Neural cell (in vitro differentiated cells): Measurements from ENCODE around the gene POLRMT. TPM values are rescaled to one million over a fixed set of nuclear protein-coding genes. Genes with fewer than 3 reads are reported as not detected.

ENCODE experiments used
- H2AFZ ChIP-seq: fragments of 200-600, 300-800 bp; sonication (generic), shearing (Covaris generic); 2 replicates; pipeline ENCODE4 v1.6.0; 2014; ENCODE audit warnings: low read depth, mild to moderate bottlenecking, antibody characterized with exemption, low read length, moderate library complexity
- H3F3A ChIP-seq: fragments of 200-600 bp; shearing (Covaris generic); 2 replicates; pipeline ENCODE4 v1.6.1; 2016; ENCODE audit warnings: mild to moderate bottlenecking, moderate library complexity, mixed read lengths, antibody characterized with exemption, low read length; ENCODE audit not compliant: insufficient read depth, poor library complexity, severe bottlenecking
- H3K27ac ChIP-seq: fragments of 200-600, 300-800 bp; sonication (generic), shearing (Covaris generic); 2 replicates; pipeline ENCODE4 v1.5.1; 2014; ENCODE audit warnings: mild to moderate bottlenecking, low read length, moderate library complexity
- H3K27me3 ChIP-seq: fragments of 300-800, 200-600 bp; sonication (generic), shearing (Covaris generic); 2 replicates; pipeline ENCODE4 v1.6.0; 2014; ENCODE audit warnings: mild to moderate bottlenecking, low read depth, low read length, moderate library complexity; ENCODE audit not compliant: insufficient read depth
- H3K36me3 ChIP-seq: fragments of 300-800, 200-600 bp; sonication (generic), shearing (Covaris generic); 2 replicates; pipeline ENCODE4 v1.5.1; 2014; ENCODE audit warnings: mild to moderate bottlenecking, antibody characterized with exemption, low read length, moderate library complexity; ENCODE audit not compliant: insufficient read depth
- H3K4me2 ChIP-seq: fragments of 300-800, 200-600 bp; sonication (generic), shearing (Covaris generic); 2 replicates; pipeline ENCODE4 v1.6.0; 2014; ENCODE audit warnings: mild to moderate bottlenecking, low read length
- H3K4me3 ChIP-seq: fragments of 300-800, 200-600 bp; sonication (generic), shearing (Covaris generic); 2 replicates; pipeline ENCODE4 v1.5.1; 2014; ENCODE audit warnings: mild to moderate bottlenecking, low read length, moderate library complexity
- H3K79me2 ChIP-seq: fragments of 200-600 bp; shearing (Covaris generic); replicated peaks from 2 replicates; pipeline ENCODE4 v1.6.0; 2014; ENCODE audit warnings: mild to moderate bottlenecking, low read length, moderate library complexity; ENCODE audit not compliant: insufficient read depth
- H3K9ac ChIP-seq: fragments of 300-800, 200-600 bp; sonication (generic), shearing (Covaris generic); 2 replicates; pipeline ENCODE4 v1.6.1; 2016; ENCODE audit warnings: mild to moderate bottlenecking, low read length, mixed read lengths
- H3K9me2 ChIP-seq: fragments of 200-600 bp; shearing (Covaris generic); 2 replicates; pipeline ENCODE4 v1.6.1; 2016; ENCODE audit warnings: mild to moderate bottlenecking, low read length, mixed read lengths; ENCODE audit not compliant: insufficient read depth
- H3K9me3 ChIP-seq: fragments of 200-600, 300-800 bp; sonication (generic), shearing (Covaris generic); 2 replicates; pipeline ENCODE4 v1.6.1; 2016; ENCODE audit warnings: mild to moderate bottlenecking, mixed run types, low read length, moderate library complexity, mixed read lengths
- H4K20me1 ChIP-seq: fragments of 200-600 bp; shearing (Covaris generic); 2 replicates; pipeline ENCODE4 v1.6.1; 2016; ENCODE audit warnings: mild to moderate bottlenecking, mixed run types; ENCODE audit not compliant: insufficient read depth
- CTCF ChIP-seq: fragments of 450-650 bp; IDR thresholded peaks from 2 replicates; pipeline ENCODE4 v1.5.1; 2014; ENCODE audit warnings: antibody characterized with exemption, mild to moderate bottlenecking, moderate library complexity; ENCODE audit not compliant: poor library complexity, severe bottlenecking
- EP300 ChIP-seq: fragments of 450-650 bp; conservative IDR thresholded peaks from 2 replicates; pipeline ENCODE4 v1.6.1; 2014; ENCODE audit warnings: antibody characterized with exemption, mild to moderate bottlenecking, moderate library complexity; ENCODE audit not compliant: poor library complexity, severe bottlenecking
- EZH2 ChIP-seq: fragments of 200-600, 300-800 bp; shearing (Covaris generic), sonication (generic); IDR thresholded peaks from 2 replicates; pipeline ENCODE4 v1.6.1; 2014; ENCODE audit warnings: antibody characterized with exemption, low read length, borderline replicate concordance, mild to moderate bottlenecking; ENCODE audit not compliant: insufficient read depth, poor library complexity, severe bottlenecking
- MXI1 ChIP-seq: fragments of 450-650 bp; conservative IDR thresholded peaks from 2 replicates; pipeline ENCODE4 v1.6.1; 2014; ENCODE audit warnings: antibody characterized with exemption, mild to moderate bottlenecking; ENCODE audit not compliant: poor library complexity, severe bottlenecking
- POLR2AphosphoS5 ChIP-seq: IDR thresholded peaks from 2 replicates; pipeline ENCODE4 v1.6.1; 2012
- RAD21 ChIP-seq: fragments of 450-650 bp; conservative IDR thresholded peaks from 2 replicates; pipeline ENCODE4 v1.6.1; 2014; ENCODE audit warnings: antibody characterized with exemption, mild to moderate bottlenecking, moderate library complexity
- SMC3 ChIP-seq: fragments of 450-650 bp; conservative IDR thresholded peaks from 2 replicates; pipeline ENCODE4 v1.6.1; 2014; ENCODE audit warnings: antibody characterized with exemption, mild to moderate bottlenecking, moderate library complexity; ENCODE audit not compliant: poor library complexity
- TAF1 ChIP-seq: IDR thresholded peaks from 2 replicates; pipeline ENCODE4 v1.6.1; 2012; ENCODE audit warnings: low read depth
- polyA plus RNA-seq: library from polyadenylated mRNA; depleted of rRNA; stranded (reverse); fragments of >200 nt; gene quantifications from 2 replicates; pipeline ENCODE4 v1.2.3, GENCODE V29; 2014
- TF ChIP-seq, protein P1 (sequence below): IDR thresholded peaks from 2 replicates; pipeline ENCODE4 v1.6.1; 2012; ENCODE audit warnings: borderline replicate concordance

Gene POLRMT
- polyA plus RNA-seq, 1 donor from 2014 or later, result 28.3 TPM

DNA sequence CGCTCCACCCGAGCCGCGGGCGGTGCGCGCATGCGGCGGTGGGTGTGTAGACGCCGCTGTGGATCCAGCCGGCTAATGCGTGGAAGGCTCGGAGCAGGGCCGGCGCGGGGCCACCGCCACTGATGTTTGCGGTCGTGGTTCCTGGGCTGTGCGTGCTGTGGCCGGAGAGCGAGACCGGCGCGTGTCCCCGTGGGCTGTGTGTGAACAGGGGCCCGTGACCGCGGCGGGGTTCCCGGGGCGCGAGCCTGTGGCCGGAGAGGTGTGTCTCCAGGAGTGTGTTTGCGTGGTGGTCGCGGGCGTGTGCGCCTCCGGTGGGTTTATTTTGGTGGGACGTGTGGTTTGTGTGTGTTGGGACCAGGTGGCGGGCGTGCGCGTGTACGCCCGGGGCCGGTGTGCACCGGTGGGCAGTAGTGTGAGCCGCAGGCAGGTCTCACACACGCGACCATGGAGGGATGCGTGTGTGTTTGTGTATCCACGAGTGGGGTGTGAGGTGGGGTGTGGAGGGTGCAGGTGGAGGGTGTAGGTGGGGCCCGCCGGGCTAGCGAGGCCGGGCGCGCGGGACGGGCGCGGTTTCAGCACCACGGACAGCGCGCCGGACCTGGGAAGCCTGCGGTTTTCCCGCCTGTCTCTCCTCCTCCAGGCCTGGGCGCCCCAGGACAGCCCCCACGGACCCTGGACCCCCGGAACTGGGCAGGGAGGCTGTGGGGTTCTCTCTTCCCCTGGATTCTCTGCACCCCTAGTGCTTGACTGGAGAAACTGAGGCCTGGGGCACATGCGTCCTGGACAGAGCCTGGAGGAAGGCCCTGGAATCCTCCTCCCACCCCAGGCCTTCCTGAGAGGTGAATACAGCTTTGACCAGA lies 42.0 kb downstream of the POLRMT start:
- H3K4me2 ChIP-seq, result peak overlapping the region; percentile 19
- TF ChIP-seq POLR2AphosphoS5 (no peak), EP300 (no peak), EZH2 (no peak), RAD21 (no peak)
- TF ChIP-seq, protein P1, sequence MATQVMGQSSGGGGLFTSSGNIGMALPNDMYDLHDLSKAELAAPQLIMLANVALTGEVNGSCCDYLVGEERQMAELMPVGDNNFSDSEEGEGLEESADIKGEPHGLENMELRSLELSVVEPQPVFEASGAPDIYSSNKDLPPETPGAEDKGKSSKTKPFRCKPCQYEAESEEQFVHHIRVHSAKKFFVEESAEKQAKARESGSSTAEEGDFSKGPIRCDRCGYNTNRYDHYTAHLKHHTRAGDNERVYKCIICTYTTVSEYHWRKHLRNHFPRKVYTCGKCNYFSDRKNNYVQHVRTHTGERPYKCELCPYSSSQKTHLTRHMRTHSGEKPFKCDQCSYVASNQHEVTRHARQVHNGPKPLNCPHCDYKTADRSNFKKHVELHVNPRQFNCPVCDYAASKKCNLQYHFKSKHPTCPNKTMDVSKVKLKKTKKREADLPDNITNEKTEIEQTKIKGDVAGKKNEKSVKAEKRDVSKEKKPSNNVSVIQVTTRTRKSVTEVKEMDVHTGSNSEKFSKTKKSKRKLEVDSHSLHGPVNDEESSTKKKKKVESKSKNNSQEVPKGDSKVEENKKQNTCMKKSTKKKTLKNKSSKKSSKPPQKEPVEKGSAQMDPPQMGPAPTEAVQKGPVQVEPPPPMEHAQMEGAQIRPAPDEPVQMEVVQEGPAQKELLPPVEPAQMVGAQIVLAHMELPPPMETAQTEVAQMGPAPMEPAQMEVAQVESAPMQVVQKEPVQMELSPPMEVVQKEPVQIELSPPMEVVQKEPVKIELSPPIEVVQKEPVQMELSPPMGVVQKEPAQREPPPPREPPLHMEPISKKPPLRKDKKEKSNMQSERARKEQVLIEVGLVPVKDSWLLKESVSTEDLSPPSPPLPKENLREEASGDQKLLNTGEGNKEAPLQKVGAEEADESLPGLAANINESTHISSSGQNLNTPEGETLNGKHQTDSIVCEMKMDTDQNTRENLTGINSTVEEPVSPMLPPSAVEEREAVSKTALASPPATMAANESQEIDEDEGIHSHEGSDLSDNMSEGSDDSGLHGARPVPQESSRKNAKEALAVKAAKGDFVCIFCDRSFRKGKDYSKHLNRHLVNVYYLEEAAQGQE, result peak; percentile 72

GRCh38 chr19:590750-591098 lies 42.6 kb downstream of the POLRMT start:
- no peak overlapping the region for H3K27ac ChIP-seq
- no peak overlapping the region for H2AFZ ChIP-seq
- no peaks in the 10 kb centered on the region for H3K9me3 ChIP-seq
- peaks cover 9% of the 10 kb centered on the region for H4K20me1 ChIP-seq
- no peaks in the 10 kb centered on the region for H3K36me3 ChIP-seq
- no peaks in the 10 kb centered on the region for H3K79me2 ChIP-seq
- H3K4me2 ChIP-seq, result no peak overlapping the region
- peak overlapping the region; percentile 57 for H3K9ac ChIP-seq
- no peaks in the 10 kb centered on the region for H3F3A ChIP-seq
- peak overlapping the region; percentile 66 for H3K4me3 ChIP-seq
- no peaks in the 10 kb centered on the region for H3K9me2 ChIP-seq
- H3K27me3 ChIP-seq, result peaks cover 26% of the 10 kb centered on the region
- TF ChIP-seq POLR2AphosphoS5 (no peak), MXI1 (no peak), CTCF (no peak), TAF1 (no peak), EP300 (no peak), EZH2 (no peak), RAD21 (no peak), SMC3 (no peak)
- TF ChIP-seq, protein P1, result no peak

More for the DNA sequence above, 42.0 kb downstream of the POLRMT start:
- H3K36me3 ChIP-seq, result no peaks in the 10 kb centered on the region
- peak overlapping the region; percentile 66 for H3K4me3 ChIP-seq
- H4K20me1 ChIP-seq, result peaks cover 9% of the 10 kb centered on the region
- H3K27me3 ChIP-seq, result peaks cover 26% of the 10 kb centered on the region
- no peaks in the 10 kb centered on the region for H3K9me2 ChIP-seq
- peak overlapping the region; percentile 57 for H3K9ac ChIP-seq
- no peaks in the 10 kb centered on the region for H3K79me2 ChIP-seq
- no peaks in the 10 kb centered on the region for H3F3A ChIP-seq
- H2AFZ ChIP-seq, result no peak overlapping the region
- no peaks in the 10 kb centered on the region for H3K9me3 ChIP-seq
- no peak overlapping the region for H3K27ac ChIP-seq
